Fibroblast of skin of left biceps (primary cell): ENCODE results near the gene GOLPH3.
"Not testable (repeated sequence)": the region's sequence is repeated elsewhere in the genome, so short reads cannot be mapped to it uniquely, and the experiment has no call there.

ENCODE experiments used
- DNase-seq, 2 experiments: peaks; one replicate each; pipeline ENCODE4 v3.0.0-alpha.2; 2013; ENCODE audit warnings: low read depth in 2 of 2

Gene GOLPH3

DNA sequence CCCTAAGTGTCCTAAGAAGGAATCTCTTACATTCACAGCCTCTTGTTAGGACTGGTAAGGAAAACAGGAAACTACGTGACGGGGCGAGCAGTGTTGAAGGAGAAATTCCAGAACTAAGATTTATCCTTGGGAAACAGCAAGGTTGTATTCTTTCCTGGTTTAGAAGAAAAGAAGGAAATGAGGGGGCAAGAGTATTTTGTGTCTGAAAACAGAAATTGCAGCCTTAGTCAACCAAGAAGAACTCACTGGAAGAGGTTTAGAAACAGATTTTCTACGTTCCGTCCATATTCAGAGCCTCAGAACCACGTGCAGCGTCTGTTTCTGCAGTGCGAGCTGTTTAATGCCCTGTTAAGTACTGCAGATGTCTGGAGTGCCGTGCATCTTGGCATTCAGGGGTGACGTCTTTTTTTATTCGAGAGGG lies 75.2 kb downstream of the GOLPH3 start:
- DNase-seq: no peak

- no peak for DNase-seq
Measured at GRCh38 chr5:32098291-32098690, 75.8 kb downstream of the GOLPH3 start.

- no peak for DNase-seq
Measured at GRCh38 chr5:32096891-32097595, 77.1 kb downstream of the GOLPH3 start.

- DNase-seq: no peak
Measured at GRCh38 chr5:32095261-32095671, 78.9 kb downstream of the GOLPH3 start.

DNA sequence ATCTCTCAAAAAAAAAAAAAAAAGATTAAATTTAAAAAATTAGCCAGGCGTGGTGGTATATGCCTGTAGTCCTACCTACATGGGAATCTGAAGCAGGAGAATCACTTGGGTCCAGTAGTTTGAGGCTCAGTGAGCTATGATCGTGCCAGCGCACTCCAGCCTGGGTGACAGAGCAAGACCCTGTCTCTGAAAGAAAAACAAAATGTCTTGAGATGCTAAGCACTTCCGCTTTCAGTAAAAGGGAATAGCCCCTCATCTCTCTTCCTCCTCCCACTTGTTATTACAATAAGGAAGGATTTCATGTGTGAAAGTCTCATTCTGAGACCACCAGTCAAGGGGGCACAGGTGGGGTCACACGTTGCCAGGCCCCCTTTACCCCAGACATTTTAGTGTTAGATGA lies 79.4 kb downstream of the GOLPH3 start:
- DNase-seq: no peak

GRCh38 chr5:32092938-32093812 lies 80.9 kb downstream of the GOLPH3 start:
- peak; percentile 39 to 44 for DNase-seq

DNA sequence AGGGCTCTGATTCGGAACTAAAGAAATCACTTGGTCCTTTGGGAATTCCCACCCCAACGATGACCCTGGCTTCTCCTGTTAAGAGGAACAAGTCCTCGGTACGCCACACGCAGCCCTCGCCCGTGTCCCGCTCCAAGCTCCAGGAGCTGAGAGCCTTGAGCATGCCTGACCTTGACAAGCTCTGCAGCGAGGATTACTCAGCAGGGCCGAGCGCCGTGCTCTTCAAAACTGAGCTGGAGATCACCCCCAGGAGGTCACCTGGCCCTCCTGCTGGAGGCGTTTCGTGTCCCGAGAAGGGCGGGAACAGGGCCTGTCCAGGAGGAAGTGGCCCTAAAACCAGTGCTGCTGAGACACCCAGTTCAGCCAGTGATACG lies 83.4 kb downstream of the GOLPH3 start:
- DNase-seq: no peak

DNA sequence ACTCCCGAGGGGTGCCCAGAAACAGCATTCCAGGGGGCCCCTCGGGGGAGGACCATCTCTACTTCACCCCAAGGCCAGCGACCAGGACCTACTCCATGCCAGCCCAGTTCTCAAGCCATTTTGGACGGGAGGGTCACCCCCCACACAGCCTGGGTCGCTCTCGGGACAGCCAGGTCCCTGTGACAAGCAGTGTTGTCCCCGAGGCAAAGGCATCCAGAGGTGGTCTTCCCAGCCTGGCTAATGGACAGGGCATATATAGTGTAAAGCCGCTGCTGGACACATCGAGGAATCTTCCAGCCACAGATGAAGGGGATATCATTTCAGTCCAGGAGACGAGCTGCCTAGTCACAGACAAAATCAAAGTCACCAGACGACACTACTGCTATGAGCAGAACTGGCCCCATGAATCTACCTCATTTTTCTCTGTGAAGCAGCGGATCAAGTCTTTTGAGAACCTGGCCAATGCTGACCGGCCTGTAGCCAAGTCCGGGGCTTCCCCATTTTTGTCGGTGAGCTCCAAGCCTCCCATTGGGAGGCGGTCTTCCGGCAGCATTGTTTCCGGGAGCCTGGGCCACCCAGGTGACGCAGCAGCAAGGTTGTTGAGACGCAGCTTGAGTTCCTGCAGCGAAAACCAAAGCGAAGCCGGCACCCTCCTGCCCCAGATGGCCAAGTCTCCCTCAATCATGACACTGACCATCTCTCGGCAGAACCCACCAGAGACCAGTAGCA lies 83.9 kb downstream of the GOLPH3 start:
- no peak for DNase-seq

GRCh38 chr5:32089146-32090000 lies 84.7 kb downstream of the GOLPH3 start:
- no peak for DNase-seq

DNA sequence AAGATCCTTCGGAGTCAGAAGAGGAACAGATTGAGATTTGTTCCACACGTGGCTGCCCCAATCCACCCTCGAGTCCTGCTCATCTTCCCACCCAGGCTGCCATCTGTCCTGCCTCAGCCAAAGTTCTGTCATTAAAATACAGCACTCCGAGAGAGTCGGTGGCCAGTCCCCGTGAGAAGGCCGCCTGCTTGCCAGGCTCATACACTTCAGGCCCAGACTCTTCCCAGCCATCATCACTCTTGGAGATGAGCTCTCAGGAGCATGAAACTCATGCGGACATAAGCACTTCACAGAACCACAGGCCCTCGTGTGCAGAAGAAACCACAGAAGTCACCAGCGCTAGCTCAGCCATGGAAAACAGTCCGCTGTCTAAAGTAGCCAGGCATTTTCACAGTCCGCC lies 85.9 kb downstream of the GOLPH3 start:
- DNase-seq: no peak

DNA sequence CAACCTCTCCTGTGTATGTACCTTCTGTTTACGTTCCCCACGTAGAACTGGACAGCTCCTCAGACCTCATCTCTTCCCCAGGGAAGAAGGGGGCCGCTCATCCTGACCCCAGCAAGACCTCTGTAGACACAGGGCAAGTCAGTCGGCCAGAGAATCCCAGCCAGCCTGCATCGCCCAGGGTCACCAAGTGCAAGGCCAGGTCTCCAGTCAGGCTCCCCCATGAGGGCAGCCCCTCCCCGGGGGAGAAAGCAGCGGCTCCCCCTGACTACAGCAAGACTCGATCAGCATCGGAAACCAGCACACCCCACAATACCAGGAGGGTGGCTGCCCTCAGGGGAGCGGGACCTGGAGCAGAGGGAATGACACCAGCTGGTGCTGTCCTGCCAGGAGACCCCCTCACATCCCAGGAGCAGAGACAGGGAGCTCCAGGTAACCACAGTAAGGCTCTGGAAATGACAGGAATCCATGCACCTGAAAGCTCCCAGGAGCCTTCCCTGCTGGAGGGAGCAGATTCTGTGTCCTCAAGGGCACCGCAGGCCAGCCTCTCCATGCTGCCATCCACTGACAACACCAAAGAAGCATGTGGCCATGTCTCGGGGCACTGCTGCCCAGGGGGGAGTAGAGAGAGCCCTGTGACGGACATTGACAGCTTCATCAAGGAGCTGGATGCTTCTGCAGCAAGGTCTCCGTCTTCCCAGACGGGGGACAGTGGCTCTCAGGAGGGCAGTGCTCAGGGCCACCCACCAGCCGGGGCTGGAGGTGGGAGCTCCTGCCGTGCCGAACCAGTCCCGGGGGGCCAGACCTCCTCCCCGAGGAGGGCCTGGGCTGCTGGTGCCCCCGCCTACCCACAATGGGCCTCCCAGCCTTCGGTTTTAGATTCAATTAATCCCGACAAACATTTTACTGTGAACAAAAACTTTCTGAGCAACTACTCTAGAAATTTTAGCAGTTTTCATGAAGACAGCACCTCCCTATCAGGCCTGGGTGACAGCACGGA lies 86.7 kb downstream of the GOLPH3 start:
- no peak for DNase-seq

DNA sequence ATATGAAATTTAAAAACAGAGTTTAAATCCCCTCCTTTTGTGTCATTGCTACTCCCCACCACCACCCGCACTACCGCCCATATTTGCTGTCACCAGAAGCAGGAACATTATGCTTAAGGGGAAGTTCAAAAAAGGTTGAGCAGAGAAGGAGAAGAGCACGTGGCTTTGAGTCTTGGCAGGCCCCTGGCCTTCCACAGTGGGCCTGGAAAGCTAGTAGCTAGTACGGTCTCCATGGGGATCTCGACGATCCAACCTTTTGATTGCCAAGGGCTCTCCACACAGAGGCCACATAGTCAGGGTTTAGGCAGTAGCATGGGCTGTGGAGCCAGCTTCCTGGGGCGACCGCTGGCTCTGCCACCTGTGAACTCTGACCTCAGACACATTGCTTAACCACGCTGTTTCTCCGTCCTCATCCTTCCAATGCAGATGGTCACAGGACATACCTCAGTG lies 90.1 kb downstream of the GOLPH3 start:
- DNase-seq: no peak

DNA sequence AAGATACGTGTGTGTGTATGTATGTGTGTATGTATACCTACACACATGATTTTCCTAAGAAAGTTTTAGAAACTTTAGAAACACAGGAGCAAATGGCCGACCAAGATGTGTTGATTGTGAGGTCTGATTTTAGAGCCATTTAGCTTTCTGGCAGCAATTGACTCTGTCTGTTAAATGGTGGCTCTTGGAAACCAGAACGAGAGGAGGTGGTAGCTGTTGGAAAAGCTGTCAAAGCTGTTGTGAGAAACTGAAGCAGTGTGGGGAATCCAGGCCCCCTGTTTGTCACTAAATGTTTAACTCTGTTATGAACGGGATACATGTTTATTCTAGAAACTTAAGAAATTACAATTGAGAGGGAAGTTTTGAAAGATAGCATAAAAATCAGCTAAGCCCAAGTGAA lies 91.4 kb downstream of the GOLPH3 start:
- DNase-seq: no peak

GRCh38 chr5:32080565-32080964 lies 93.6 kb downstream of the GOLPH3 start:
- not testable (repeated sequence) for DNase-seq

- not testable (repeated sequence) for DNase-seq
Measured at GRCh38 chr5:32078855-32079254, 95.3 kb downstream of the GOLPH3 start.

DNA sequence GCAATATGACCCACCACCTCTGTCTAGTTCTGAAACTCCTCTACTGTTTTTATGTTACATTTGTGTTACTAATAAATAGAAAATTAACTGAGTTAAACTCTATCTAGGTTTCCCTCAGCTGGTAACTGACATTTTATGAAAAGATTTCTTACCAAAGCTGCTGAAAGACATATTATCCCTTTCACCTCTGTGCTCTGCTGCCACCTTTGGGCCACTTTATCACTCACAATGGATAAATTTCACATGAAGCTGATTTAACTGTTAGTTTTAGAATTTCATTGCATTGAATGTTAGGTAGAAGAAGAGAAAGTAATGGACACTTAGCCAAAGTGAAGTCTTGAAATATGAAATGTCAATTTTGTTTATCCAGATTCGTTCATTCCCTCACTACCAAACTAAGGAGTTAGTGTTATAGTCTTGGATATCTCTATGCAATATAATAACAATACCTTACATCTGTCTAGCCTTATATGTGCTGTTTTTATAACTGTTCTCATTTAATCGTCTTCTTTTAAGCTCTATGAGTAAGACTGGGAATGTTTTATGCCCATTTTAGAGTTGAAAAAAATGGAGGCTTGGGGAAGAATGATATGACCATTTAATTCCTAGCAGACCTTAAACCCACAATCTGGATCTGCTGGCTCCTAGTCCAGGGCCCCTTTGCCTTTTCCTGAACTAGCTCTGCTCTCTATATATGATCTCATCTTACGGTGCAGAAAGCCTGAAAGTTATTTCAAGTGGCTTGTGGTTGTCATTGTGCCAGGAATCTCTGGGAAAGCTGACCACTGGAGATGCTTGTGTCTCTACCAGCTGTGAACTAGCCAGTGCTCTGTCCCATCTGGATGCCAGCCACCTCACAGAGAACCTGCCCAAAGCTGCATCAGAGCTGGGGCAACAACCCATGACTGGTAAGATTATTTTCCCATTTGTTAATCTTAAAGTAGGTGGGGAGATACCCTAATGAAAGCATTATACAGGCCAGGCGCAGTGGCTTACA lies 97.1 kb downstream of the GOLPH3 start:
- DNase-seq: no peak
